GM12875 (cell line): ENCODE measurements around the gene STAB2.

Experiments
- H3K4me3 ChIP-seq: one replicate; pipeline ENCODE4 v1.5.1; 2011; ENCODE audit warnings: low read depth, low read length, control low read depth
- TF ChIP-seq, protein P1 (sequence below): IDR thresholded peaks from 2 replicates; pipeline ENCODE4 v1.5.1; 2011; ENCODE audit warnings: low read depth, mild to moderate bottlenecking, control low read depth, inconsistent platforms, low read length, moderate library complexity, borderline replicate concordance; ENCODE audit not compliant: insufficient read depth

The STAB2 gene

DNA sequence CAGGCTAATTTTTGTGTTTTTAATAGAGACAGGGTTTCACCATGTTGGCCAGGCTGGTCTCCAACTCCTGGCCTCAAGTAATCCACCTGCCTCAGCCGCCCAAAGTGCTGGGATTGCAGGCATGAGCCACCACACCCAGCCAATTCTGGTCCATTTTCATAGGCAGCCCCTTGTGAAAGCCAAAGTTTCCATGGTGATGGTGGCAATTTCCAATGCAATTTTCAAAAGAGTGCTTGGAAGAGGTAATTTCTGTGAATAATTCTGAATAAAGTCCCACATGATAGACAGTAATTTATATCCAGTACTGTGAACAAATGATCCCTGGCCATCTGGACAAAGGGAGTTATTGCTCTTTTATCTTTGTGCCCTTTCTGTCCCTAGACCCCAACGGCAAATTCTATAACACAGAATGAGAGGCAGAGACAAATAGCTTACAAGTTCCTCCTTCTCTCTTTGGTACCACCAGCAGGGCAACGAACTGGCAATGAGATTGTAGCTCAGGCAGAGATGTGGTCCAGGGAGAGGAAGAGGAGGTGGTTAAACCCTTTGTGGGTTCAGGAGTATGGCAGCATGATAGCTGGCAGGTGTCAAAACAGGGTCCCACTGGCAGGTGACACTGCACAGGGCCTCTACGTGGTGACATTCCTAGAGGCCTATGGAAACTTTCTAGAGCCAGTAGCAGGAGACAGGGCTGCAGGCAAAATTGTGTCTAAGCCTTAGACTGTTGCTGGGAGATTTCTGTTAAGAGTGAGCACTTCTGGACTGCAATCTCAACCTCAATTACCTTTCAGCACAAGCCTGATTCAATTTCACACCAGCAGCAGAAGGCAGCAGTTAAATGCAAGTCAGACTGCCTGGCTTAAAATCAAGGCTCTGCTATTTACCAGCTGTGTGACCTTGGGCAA lies 207.5 kb downstream of the STAB2 start:
- TF ChIP-seq, protein P1, sequence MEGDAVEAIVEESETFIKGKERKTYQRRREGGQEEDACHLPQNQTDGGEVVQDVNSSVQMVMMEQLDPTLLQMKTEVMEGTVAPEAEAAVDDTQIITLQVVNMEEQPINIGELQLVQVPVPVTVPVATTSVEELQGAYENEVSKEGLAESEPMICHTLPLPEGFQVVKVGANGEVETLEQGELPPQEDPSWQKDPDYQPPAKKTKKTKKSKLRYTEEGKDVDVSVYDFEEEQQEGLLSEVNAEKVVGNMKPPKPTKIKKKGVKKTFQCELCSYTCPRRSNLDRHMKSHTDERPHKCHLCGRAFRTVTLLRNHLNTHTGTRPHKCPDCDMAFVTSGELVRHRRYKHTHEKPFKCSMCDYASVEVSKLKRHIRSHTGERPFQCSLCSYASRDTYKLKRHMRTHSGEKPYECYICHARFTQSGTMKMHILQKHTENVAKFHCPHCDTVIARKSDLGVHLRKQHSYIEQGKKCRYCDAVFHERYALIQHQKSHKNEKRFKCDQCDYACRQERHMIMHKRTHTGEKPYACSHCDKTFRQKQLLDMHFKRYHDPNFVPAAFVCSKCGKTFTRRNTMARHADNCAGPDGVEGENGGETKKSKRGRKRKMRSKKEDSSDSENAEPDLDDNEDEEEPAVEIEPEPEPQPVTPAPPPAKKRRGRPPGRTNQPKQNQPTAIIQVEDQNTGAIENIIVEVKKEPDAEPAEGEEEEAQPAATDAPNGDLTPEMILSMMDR, result no peak
- H3K4me3 ChIP-seq, result no peak overlapping the region

DNA sequence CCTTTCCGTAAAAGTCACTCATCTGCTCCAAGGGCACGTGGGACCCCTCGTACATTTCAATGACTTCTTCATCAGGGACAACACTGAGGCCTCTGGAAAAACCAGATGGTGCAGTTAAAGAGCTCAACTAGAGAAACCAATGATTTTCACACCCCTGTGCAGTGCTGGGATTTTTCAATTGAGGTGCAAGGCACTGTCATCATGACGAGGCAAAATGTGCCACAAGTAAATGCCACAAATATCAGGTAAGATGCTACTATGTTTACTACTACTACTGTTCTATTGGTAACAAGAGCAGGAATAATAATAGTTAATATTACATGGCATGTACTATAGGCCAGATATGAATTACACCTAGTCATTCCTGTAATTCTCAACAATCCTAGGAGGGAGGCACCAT lies 211.5 kb downstream of the STAB2 start:
- no peak overlapping the region for H3K4me3 ChIP-seq
- TF ChIP-seq, protein P1, result no peak

DNA sequence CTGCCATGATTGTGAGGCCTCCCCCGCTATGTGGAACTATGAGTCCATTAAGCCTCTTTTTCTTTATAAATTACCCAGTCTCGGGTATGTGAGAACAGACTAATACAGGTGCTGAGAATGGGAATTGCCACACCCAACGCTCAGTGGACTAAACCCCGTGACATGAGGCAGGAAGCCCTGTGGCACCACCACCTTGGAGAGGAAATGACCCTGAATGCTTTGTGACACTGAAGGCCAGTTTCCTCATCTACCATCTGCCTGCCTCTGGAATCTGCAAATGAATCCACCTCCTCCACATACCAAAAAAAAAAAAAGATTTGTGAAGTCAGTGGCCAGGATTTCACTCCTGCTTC lies 212.4 kb downstream of the STAB2 start:
- no peak overlapping the region for H3K4me3 ChIP-seq
- TF ChIP-seq, protein P1, result no peak

DNA sequence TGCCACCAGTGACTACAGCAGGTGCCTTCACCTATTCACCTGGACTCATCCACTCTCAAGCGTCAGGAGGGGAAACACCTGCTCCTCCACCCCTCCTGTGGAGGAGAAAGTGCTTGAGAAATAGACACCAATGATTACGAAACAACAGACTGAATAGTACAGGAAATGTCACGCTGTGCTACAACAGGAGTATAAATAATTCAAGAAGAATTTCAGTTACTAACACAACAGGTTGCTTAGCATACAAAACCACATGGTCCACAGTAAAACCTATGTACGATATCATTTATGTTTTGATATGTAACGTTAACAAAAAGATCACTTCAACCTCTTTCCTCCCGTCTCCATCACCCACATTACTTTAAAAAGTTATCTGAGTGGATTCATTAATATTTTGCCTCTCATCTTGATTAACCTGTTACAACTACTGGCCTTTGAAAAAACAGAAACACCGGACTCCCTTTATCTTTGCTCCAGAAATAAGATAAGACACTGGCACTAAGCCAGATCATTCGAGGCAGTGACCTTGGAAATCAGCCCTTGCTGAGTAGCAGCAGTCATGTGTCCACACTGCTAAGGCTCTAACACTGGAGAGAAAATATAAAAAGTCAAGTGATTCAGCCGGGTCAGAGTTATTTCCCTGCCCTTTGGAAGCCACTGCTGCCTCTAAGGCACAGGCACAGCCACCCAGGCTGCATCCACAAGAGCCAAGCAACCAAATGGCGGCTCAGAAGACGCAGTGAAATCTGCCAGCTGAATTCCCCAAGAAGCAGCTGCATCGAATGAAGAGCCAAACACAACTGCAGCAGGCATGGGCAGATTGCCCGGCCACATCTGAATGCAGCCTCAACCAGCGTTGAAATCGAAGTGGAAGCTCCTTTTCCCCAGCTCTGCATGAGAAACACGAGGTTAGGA lies 213.0 kb downstream of the STAB2 start:
- TF ChIP-seq, protein P1, result no peak
- no peak overlapping the region for H3K4me3 ChIP-seq

DNA sequence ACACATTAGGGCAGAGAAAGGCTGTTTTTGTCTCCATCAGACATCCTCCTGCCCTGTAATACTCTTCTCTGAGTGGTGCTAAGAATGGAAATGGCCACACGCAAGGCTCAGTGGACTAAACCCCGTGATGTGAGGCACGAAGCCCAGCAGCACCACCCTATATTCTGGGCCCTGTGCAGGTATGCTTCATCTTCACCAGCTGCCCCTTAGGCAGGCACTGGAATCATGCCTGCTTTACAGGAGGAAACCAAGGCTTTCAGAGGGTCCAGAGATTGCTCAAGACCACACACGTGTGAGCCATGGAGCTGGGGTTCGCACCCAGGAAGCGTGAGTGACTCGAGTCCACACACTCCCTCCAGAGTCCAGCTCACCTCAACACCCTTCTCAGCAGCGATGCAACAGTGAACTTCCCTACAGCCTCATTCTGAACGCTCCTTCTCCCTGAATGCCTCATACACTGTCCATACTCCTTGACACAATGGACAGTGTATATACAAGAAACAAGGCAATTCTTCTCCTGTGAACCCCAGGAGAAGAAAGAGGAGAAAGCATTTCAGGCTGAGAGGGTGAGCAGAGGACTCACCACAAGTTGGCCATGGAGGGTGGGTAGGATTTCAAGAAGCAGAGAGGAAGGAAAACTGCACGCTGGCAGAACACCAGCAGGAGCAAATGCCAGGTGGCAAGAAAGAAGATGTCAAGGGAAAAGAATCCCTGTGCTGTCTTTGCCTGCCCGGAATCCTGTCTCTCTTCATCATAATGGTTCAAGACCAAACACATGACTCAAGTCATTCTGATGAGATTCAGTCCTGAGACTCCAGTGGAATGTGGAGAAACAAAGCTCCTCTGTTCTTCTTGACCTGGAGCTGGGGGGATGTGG lies 214.9 kb downstream of the STAB2 start:
- no peak overlapping the region for H3K4me3 ChIP-seq

DNA sequence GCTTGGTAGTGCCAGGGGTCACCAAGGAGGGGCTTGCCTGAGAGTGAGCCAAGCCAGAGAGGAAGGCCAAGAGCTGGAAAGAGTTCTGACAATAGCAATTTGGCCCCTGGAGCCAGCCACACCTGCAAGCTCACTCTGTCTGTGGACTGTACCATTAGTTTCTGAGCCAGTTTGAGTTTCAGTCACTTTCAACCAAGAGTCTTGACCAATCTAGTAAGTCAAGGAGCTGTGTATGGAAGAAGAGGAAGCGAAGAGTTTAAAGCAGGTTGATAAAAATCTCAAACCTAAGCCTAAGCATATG lies 215.5 kb downstream of the STAB2 start:
- TF ChIP-seq, protein P1, result no peak
- no peak overlapping the region for H3K4me3 ChIP-seq

More for the DNA sequence above, 214.9 kb downstream of the STAB2 start:
- TF ChIP-seq, protein P1, result no peak
